Heart right ventricle (tissue), 16 donors: Measurements from ENCODE around the gene CARD11. TPM values are rescaled to one million over a fixed set of nuclear protein-coding genes. Genes with fewer than 3 reads are reported as not detected.

Experiments
- ATAC-seq, 8 donors: fragments of 200-7000 bp; cut with Tn5 transposase; one replicate each; pipeline ENCODE4 v1.9.1; 2020; ENCODE audit warnings: mild to moderate bottlenecking in 8 of 8, moderate library complexity in 8 of 8, moderate number of reproducible peaks in 1 of 8
- DNase-seq, 2 donors: peaks; one replicate each; pipeline ENCODE4 v3.0.0-alpha.2; 2020
- H3K27ac ChIP-seq, 10 donors: fragments of 200-600 bp; sonication (generic) in 2 of 10; one replicate each; pipeline versions ENCODE4 v1.5.0 to v1.8.0; 2020 to 2022; ENCODE audit warnings: mild to moderate bottlenecking in 3 of 10
- H3K27me3 ChIP-seq, 7 donors: fragments of 200-600 bp; one replicate each; pipeline ENCODE4 v1.8.0; 2021 to 2022; ENCODE audit warnings: mild to moderate bottlenecking in 2 of 7
- H3K36me3 ChIP-seq, 9 donors: fragments of 200-600 bp; sonication (generic) in 1 of 9; one replicate each; pipeline versions ENCODE4 v1.5.0 to v1.8.0; 2020 to 2022; ENCODE audit warnings: mild to moderate bottlenecking in 2 of 9
- H3K4me1 ChIP-seq, 9 donors: fragments of 200-600 bp; sonication (generic) in 1 of 9; one replicate each; pipeline versions ENCODE4 v1.5.0 to v1.8.0; 2020 to 2022; ENCODE audit warnings: mild to moderate bottlenecking in 4 of 9
- H3K4me3 ChIP-seq, 10 donors: fragments of 200-600 bp; sonication (generic) in 2 of 10; one replicate each; pipeline versions ENCODE4 v1.5.0 to v1.8.0; 2020 to 2022; ENCODE audit warnings: mild to moderate bottlenecking in 7 of 10, moderate library complexity in 2 of 10
- H3K9me3 ChIP-seq, 11 donors: fragments of 200-600 bp in 10 of 11; sonication (generic) in 2 of 11; one replicate each; pipeline versions ENCODE4 v1.5.0 to v1.8.0; 2013 to 2022; ENCODE audit warnings: mild to moderate bottlenecking in 2 of 11, control low read depth in 1 of 11, moderate library complexity in 1 of 11
- CTCF ChIP-seq, 9 donors: fragments of 200-600 bp; sonication (generic) in 2 of 9; IDR thresholded peaks; one replicate each; pipeline versions ENCODE4 v1.5.0 to v1.8.0; 2021 to 2022; ENCODE audit warnings: antibody characterized with exemption in 9 of 9, mild to moderate bottlenecking in 5 of 9, moderate library complexity in 1 of 9
- WGBS, 2 donors: extraction: QIAGEN DNeasy Blood & Tissue Kit; methylation state at CpG; one replicate each; pipeline ENCODE4 v1.1.7; 2013; ENCODE audit warnings: inconsistent platforms in 1 of 2; 5-methylcytosine and 5-hydroxymethylcytosine counted together
- intact Hi-C, 10 donors: fragments of 100-400 bp; cut with DNase I; formaldehyde crosslinking; loops; one replicate each; pipeline versions ENCODE4 v1.11.1 to v1.14.2; 2022
- polyA plus RNA-seq, 2 donors: library from polyadenylated mRNA; stranded (reverse); fragments of 200-250 nt; gene quantifications; one replicate each; pipeline ENCODE4 v1.2.3, GENCODE V29; 2013
- total RNA-seq, 10 donors: library from RNA; stranded (reverse); fragmentation: NEBNext Ultra II Directional in 3 of 10; extraction: Animal tissue kit (Norgen Biotek cat#: 25700) in 3 of 10; gene quantifications; one replicate each; pipeline versions ENCODE4 v1.2.1 to v1.2.4, GENCODE V29; 2021 to 2023
- donor health status: Arrhythmogenic right ventricular cardiomyopathy.
- donor health status: ischemic (EF 13 %, LVEDD 7.1; RV severe dilation, severe dysfunction).
- donor health status: healthy with polysubstance abuse.
- donor health status: DM: no; HTN: yes; CAD: no.
- donor health status: DM: no; HTN: no; CAD: no.
- donor health status: ischemic (EF 25% LVEDD 6.9; RV normal size, moderate dysfunction).
- donor health status: ischemic (EF 25% LVEDD 5.7; RV mildly dilated, moderate dysfunction).
- donor health status: healthy.
- donor health status: DM: yes; HTN: yes; CAD: no.
- donor health status: Ischemic cardiomyopathy.
- donor health status: ischemic (EF 35%, LVEDD 5.7; RV mildly dilated, moderate dysfunction).
- donor health status: nonischemic (EF 11% LVEDD 7.7; RV severe dilation, severe dysfunction).
- donor health status: DM: yes; HTN: yes; CAD: no.
- donor health status: PGD.
- donor health status: ischemic (EF 29% LVEDD 5.4; RV normal size, mild dysfunction).
- donor health status: nonischemic (EF 23%, LVEDD 6.1; RV moderate dilation, normal function).

The CARD11 gene
- total and polyA plus RNA-seq, 12 donors, result 0.14 to 1.7 (median 0.30) TPM; not detected in 1

GRCh38 chr7:3013975-3014792, 29.5 kb downstream of the CARD11 start:
- DNase-seq (no peak), ATAC-seq (peak in 4 of 8 donors; percentile 58 to 70 (median 63))
- H3K4me1 ChIP-seq, result no peaks in the 10 kb centered on the region
- H3K4me3 ChIP-seq, result no peak overlapping the region
- intact Hi-C loops, result no loop called here
- H3K27me3 ChIP-seq, result peaks cover 0 to 4% (median 0%) of the 10 kb centered on the region in 7 donors
- TF ChIP-seq CTCF (IDR thresholded peaks at IDR 0.05), result no peak
- peaks cover 0 to 15% (median 5%) of the 10 kb centered on the region in 11 donors for H3K9me3 ChIP-seq
- no peak overlapping the region for H3K27ac ChIP-seq
- WGBS, 2 donors, result 69 to 88% methylated on average over 23 of the region's 23 CpGs
- no peaks in the 10 kb centered on the region for H3K36me3 ChIP-seq

GRCh38 chr7:3011211-3011852, 32.3 kb downstream of the CARD11 start:
- no peak for TF ChIP-seq CTCF (IDR thresholded peaks at IDR 0.05)
- 64 to 76% methylated on average over 5 of the region's 5 CpGs for WGBS, 2 donors

GRCh38 chr7:3010161-3010560, 33.5 kb downstream of the CARD11 start:
- TF ChIP-seq CTCF (IDR thresholded peaks at IDR 0.05), result no peak
- peaks cover 0 to 6% (median 0%) of the 10 kb centered on the region in 7 donors for H3K27me3 ChIP-seq

More at GRCh38 chr7:3011211-3011852, 32.3 kb downstream of the CARD11 start:
- intact Hi-C loops, result no loop called here
- DNase-seq (no peak), ATAC-seq (no peak)
- Histone ChIP-seq H3K36me3 (no peaks in the 10 kb centered on the region), H3K4me3 (no peak overlapping the region), H3K4me1 (no peaks in the 10 kb centered on the region), H3K27ac (no peak overlapping the region), H3K27me3 (peaks cover 0 to 4% (median 0%) of the 10 kb centered on the region in 7 donors), H3K9me3 (peaks cover 0 to 15% (median 5%) of the 10 kb centered on the region in 11 donors)

GRCh38 chr7:3009086-3009485, 34.6 kb downstream of the CARD11 start:
- no peak for TF ChIP-seq CTCF (IDR thresholded peaks at IDR 0.05)
- Histone ChIP-seq H3K36me3 (no peaks in the 10 kb centered on the region), H3K9me3 (peaks cover 0 to 15% (median 5%) of the 10 kb centered on the region in 11 donors), H3K4me3 (no peak overlapping the region), H3K4me1 (no peaks in the 10 kb centered on the region), H3K27ac (no peak overlapping the region), H3K27me3 (peaks cover 0 to 8% (median 0%) of the 10 kb centered on the region in 7 donors)
- no peak for DNase-seq
- no peak for ATAC-seq
- WGBS, 2 donors, result 89 to 92% methylated on average over 12 of the region's 12 CpGs
- intact Hi-C loops, result no loop called here

More at GRCh38 chr7:3010161-3010560, 33.5 kb downstream of the CARD11 start:
- H3K4me3 ChIP-seq, result no peak overlapping the region
- ATAC-seq (no peak), DNase-seq (no peak)
- H3K9me3 ChIP-seq, result peaks cover 0 to 15% (median 5%) of the 10 kb centered on the region in 11 donors
- H3K36me3 ChIP-seq, result no peaks in the 10 kb centered on the region
- no peak overlapping the region for H3K27ac ChIP-seq
- intact Hi-C loops, result no loop called here
- no peaks in the 10 kb centered on the region for H3K4me1 ChIP-seq
- 75 to 84% methylated on average over 7 of the region's 7 CpGs for WGBS, 2 donors
